ENCODE results near the gene NCR3LG1. TPM values are rescaled to one million over a fixed set of nuclear protein-coding genes. Genes with fewer than 3 reads are reported as not detected.

NCR3LG1 gene
- total and polyA plus RNA-seq, 9 of the 15 experiments (the other 6 are each of a cell fraction or from before 2014, with no cell fraction given) = 4.1 to 39.8 (median 25.1) TPM

GRCh38 chr11:17352950-17353820 lies 1.6 kb downstream of the NCR3LG1 start (continued):
- TF ChIP-seq, protein P1, sequence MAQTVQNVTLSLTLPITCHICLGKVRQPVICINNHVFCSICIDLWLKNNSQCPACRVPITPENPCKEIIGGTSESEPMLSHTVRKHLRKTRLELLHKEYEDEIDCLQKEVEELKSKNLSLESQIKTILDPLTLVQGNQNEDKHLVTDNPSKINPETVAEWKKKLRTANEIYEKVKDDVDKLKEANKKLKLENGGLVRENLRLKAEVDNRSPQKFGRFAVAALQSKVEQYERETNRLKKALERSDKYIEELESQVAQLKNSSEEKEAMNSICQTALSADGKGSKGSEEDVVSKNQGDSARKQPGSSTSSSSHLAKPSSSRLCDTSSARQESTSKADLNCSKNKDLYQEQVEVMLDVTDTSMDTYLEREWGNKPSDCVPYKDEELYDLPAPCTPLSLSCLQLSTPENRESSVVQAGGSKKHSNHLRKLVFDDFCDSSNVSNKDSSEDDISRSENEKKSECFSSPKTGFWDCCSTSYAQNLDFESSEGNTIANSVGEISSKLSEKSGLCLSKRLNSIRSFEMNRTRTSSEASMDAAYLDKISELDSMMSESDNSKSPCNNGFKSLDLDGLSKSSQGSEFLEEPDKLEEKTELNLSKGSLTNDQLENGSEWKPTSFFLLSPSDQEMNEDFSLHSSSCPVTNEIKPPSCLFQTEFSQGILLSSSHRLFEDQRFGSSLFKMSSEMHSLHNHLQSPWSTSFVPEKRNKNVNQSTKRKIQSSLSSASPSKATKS (CRISPR knock-in tag; IDR thresholded peaks at IDR 0.05) = no peak
- TF ChIP-seq KDM5B (IDR thresholded peaks at IDR 0.05; ENCODE audit: insufficient replicate concordance, low read depth, low read length) (peak; percentile 73), HMGN3 (IDR thresholded peaks at IDR 0.05; ENCODE audit: borderline replicate concordance, extremely low read depth, insufficient read length, low read depth, low read length) (peak; percentile 78), TAF15 (IDR thresholded peaks at IDR 0.05; ENCODE audit: low read depth, low read length) (no peak), ATF7 (IDR thresholded peaks at IDR 0.05) (peak; percentile 63), TFAM (CRISPR knock-in tag; conservative IDR thresholded peaks at IDR 0.05) (no peak), NFE2 (IDR thresholded peaks at IDR 0.05; ENCODE audit: low read depth) (0 out of 2 replicates have a peak, but pooled peaks have one; percentile 37), NFIC (IDR thresholded peaks at IDR 0.05) (peak; percentile 24), GATAD2A (IDR thresholded peaks at IDR 0.05) (peak; percentile 78; the same call in 1 of the 2 replicates), SLC30A9 (CRISPR knock-in tag; IDR thresholded peaks at IDR 0.05) (no peak), RB1 (IDR thresholded peaks at IDR 0.05; ENCODE audit: low read depth) (peak; percentile 82), CREM (IDR thresholded peaks at IDR 0.05; ENCODE audit: low read depth) (peak; percentile 89), MTA3 (IDR thresholded peaks at IDR 0.05; ENCODE audit: borderline replicate concordance) (peak; percentile 71; the same call in 1 of the 2 replicates), MYC (IDR thresholded peaks at IDR 0.05; ENCODE audit: low read depth, low read length) (peak; percentile 94), MYC (CRISPR knock-in tag; IDR thresholded peaks at IDR 0.05; ENCODE audit: borderline replicate concordance, low read depth) (no peak), EP400 (IDR thresholded peaks at IDR 0.05) (peak; percentile 92), POLR2AphosphoS2 (IDR thresholded peaks at IDR 0.05; ENCODE audit: low read length) (0 out of 2 replicates have a peak, but pooled peaks have one; percentile 37)
- TF ChIP-seq, protein P2, sequence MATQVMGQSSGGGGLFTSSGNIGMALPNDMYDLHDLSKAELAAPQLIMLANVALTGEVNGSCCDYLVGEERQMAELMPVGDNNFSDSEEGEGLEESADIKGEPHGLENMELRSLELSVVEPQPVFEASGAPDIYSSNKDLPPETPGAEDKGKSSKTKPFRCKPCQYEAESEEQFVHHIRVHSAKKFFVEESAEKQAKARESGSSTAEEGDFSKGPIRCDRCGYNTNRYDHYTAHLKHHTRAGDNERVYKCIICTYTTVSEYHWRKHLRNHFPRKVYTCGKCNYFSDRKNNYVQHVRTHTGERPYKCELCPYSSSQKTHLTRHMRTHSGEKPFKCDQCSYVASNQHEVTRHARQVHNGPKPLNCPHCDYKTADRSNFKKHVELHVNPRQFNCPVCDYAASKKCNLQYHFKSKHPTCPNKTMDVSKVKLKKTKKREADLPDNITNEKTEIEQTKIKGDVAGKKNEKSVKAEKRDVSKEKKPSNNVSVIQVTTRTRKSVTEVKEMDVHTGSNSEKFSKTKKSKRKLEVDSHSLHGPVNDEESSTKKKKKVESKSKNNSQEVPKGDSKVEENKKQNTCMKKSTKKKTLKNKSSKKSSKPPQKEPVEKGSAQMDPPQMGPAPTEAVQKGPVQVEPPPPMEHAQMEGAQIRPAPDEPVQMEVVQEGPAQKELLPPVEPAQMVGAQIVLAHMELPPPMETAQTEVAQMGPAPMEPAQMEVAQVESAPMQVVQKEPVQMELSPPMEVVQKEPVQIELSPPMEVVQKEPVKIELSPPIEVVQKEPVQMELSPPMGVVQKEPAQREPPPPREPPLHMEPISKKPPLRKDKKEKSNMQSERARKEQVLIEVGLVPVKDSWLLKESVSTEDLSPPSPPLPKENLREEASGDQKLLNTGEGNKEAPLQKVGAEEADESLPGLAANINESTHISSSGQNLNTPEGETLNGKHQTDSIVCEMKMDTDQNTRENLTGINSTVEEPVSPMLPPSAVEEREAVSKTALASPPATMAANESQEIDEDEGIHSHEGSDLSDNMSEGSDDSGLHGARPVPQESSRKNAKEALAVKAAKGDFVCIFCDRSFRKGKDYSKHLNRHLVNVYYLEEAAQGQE (IDR thresholded peaks at IDR 0.05; ENCODE audit: borderline replicate concordance) = peak; percentile 20; the same call in 1 of the 2 replicates
- TF ChIP-seq, protein P2 (CRISPR knock-in tag; IDR thresholded peaks at IDR 0.05; ENCODE audit: low read depth) = no peak

Data from K562 (cell line).